GM18873 (cell line): ENCODE data around the gene ZNF496.
"Not testable (repeated sequence)": the region's sequence is repeated elsewhere in the genome, so short reads cannot be mapped to it uniquely, and the experiment has no call there.

Experiments used
- ATAC-seq: cut with Tn5 transposase; IDR thresholded peaks from one replicate; pipeline ENCODE4 v1.9.1; 2021; ENCODE audit warnings: mild to moderate bottlenecking, moderate library complexity, moderate number of reproducible peaks; ENCODE audit not compliant: unreplicated experiment, low FRiP score

Gene ZNF496

DNA sequence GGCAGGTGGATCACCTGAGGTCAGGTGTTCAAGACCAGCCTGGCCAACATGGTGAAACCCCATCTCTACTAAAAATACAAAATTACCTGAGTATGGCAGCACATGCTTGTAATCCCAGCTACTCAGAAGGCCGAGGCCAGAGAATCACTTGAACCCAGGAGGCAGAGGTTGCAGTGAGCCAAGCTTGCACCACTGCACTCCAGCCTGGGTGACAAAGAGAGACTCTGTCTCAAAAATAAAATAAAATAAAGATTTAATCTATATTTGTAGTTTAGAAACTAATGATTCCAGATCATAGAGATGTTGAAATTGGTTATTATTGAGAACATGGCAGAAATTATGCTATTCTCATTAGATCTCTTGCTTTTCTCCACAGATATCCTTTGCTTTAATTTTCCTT lies 75.9 kb downstream of the ZNF496 start, which contains the start of gene VN1R5:
Gene VN1R5, plus strand, starts transcription at position 301 of the 400 bp plus-strand sequence.
- not testable (repeated sequence) for ATAC-seq

DNA sequence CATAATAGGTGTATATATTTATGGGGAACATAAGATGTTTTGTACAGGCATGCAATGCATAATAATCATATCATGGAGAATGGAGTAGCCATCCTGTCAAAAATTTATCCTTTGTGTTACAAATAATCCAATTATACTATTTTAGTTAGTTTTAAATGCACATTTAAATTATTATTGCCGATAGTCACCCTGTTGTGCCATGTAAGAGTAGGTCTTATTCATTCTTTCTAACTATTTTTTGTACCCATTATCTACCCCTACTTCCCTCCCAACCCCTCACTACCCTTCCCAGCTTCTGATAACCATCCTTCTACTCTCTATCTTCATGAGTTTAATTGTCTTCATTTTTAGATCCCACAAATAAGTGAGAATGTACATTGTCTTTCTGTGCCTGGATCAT lies 84.1 kb downstream of the ZNF496 start:
- ATAC-seq, result no peak
